GM23248 (cell line): ENCODE results near the gene SLC25A38.

Experiments
- EZH2 ChIP-seq: fragments of 200-600 bp; sonication (generic); IDR thresholded peaks from 2 replicates; pipeline ENCODE4 v1.6.1; 2018; ENCODE audit warnings: antibody characterized with exemption, mild to moderate bottlenecking; ENCODE audit not compliant: insufficient read depth, poor library complexity, severe bottlenecking
- EZH2phosphoT487 ChIP-seq: fragments of 200-600 bp; sonication (generic); IDR thresholded peaks from 2 replicates; pipeline ENCODE4 v1.6.1; 2018; ENCODE audit warnings: antibody characterized with exemption, moderate library complexity, mild to moderate bottlenecking, low read depth; ENCODE audit not compliant: insufficient read depth

DNA sequence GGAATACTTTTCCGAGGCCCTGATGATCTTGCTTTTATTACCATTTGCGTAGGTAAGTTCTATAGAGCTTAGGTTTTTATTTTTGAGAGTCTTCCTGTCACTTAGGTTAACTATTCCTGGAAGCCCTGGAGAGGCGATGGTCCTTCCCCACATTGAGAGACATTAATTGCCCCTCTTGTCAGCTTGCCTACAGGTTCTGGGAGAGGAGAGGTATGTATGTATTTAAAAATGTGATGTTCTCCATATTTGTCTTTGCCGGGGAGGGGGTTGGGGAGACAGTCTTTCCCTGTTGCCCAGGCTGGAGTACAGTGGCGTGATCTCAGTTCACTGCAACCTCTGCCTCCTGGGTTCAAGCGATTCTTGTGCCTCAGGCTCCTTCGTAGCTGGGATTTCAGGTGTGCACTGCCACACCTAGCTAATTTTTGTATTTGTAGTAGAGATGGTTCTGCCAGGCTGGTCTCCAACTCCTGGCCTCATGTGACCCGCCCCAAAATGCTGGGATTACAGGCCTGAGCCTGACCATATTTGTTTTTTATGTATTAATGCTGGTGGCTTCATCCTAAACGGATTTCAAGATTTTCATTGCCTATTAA is 29.6 kb downstream of the SLC25A38 start:
- TF ChIP-seq EZH2 (no peak), EZH2phosphoT487 (no peak)
